CD1c-positive myeloid dendritic cell (primary cell): Measurements from ENCODE around the gene JSRP1.

Experiments used
- DNase-seq: peaks from one replicate; pipeline ENCODE4 v3.0.0-alpha.2; 2016; ENCODE audit errors: extremely low spot score

Gene JSRP1

DNA sequence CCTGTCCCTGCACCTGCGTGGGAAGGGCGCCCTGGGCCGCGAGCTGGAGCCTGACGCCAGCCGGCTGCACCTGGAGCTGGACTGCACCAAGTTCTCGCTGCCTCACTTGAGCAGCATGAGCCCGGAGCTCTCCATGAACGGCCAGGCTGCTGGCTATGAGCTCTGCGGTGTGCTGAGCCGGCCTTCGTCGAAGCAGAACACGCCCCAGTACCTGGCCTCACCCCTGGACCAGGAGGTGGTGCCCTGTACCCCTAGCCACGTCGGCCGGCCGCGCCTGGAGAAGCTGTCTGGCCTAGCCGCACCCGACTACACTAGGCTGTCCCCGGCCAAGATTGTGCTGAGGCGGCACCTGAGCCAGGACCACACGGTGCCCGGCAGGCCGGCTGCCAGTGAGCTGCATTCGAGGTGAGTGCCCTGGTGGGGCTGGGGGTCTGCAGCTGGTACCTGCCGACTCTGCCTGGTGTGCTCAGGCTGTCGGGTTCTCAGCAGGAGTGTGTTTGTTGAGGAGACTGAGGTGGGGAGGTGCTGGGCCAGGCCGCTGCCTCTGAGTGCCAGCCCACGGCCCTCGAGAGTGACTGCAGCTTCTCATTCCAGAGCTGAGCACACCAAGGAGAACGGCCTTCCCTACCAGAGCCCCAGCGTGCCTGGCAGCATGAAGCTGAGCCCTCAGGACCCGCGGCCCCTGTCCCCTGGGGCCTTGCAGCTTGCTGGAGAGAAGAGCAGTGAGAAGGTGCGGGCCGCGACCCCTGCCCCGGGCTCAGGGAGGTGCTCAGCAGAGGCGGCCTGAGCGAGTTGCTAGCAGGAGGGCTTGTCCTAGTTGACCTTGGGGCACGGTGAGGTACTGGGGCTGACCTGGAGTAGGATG, 39.6 kb downstream of the JSRP1 start:
- no peak for DNase-seq

DNA sequence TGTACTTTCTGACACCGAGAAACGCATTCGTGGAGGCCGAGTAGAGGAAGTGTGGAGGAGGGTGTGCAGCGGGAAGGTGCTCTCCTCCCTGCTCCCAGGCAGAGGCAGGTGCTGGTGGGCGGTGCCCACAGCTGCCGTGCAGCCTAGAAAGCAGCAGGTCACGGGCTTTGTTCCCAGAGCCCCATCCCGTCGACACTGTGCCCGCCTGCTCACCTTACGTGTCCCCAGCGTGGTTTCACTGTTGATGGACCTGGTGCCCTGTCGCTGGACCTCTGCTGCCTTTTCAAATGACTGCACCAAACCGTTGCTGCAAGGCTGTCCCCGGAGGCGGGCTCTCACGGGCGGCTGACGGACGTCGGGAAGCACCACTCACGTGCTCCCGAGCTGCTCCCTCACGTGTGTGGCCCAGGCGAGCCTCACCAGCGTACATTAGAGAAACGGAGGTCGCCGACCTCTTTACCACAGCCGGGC, 40.9 kb downstream of the JSRP1 start:
- DNase-seq: no peak

- no peak for DNase-seq
These were observed 42.0 kb downstream of the JSRP1 start for GRCh38 chr19:2214251-2214650.

DNA sequence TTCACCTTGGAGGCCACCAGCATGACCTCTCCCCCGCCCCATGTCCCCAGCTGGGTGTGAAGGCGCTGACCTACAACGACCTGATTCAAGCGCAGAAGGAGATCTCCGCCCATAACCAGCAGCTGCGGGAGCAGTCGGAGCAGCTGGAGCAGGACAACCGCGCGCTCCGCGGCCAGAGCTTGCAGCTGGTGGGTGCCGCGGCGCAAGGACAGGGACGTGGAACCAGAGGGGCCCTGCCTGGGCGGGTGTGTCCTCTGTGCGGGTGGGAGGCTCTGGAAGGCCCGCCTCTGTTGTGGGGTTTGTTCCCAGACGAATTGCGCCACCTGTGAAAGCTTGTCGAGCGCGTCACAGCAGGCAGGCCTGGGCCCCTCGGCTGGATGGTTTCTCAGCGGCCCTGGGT, 42.4 kb downstream of the JSRP1 start:
- DNase-seq: no peak

GRCh38 chr19:2212861-2213711, 43.1 kb downstream of the JSRP1 start:
- DNase-seq: no peak

- DNase-seq: no peak
These were observed 45.1 kb downstream of the JSRP1 start for GRCh38 chr19:2210987-2211740.

DNA sequence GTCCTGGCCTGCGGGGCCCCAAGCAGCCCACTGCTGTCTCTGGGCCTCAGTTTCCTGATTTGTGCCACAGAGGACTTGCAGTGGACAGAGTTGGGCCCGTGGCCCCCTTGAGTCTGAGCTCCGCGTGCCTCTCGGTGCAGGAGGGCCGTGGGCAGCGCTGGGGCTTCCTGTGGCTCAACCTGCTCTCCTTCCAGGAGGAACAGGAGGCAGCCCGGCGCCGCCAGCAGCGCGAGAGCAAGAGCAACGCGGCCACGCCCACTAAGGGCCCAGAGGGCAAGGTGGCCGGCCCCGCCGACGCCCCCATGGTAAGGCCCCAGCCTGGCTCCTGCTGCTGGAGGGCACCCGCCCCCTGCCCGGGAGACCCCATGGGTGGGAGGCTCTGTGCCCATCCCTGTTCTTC, 46.0 kb downstream of the JSRP1 start:
- DNase-seq: no peak

GRCh38 chr19:2209408-2209807, 46.8 kb downstream of the JSRP1 start:
- DNase-seq: no peak

DNA sequence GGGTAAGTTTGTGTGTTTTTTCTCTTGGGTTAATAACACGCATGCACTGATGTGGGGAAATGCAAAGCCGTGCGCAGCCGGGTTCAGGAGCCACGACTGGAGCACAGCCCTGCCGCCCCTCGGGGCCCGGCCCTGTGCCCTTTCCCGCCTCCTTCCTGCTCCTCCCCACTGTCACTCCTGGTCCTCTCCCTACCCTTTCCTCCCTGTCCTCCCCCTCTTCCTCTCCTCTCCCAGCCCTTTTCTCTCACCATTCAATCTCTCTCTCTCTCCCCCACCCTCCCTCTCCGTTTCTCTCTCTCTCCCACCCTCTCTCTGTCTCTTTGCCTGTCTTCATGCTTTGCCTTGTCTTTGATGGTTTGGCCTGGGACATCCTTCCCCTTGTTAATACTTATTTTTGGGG, 47.2 kb downstream of the JSRP1 start:
- DNase-seq: no peak

DNA sequence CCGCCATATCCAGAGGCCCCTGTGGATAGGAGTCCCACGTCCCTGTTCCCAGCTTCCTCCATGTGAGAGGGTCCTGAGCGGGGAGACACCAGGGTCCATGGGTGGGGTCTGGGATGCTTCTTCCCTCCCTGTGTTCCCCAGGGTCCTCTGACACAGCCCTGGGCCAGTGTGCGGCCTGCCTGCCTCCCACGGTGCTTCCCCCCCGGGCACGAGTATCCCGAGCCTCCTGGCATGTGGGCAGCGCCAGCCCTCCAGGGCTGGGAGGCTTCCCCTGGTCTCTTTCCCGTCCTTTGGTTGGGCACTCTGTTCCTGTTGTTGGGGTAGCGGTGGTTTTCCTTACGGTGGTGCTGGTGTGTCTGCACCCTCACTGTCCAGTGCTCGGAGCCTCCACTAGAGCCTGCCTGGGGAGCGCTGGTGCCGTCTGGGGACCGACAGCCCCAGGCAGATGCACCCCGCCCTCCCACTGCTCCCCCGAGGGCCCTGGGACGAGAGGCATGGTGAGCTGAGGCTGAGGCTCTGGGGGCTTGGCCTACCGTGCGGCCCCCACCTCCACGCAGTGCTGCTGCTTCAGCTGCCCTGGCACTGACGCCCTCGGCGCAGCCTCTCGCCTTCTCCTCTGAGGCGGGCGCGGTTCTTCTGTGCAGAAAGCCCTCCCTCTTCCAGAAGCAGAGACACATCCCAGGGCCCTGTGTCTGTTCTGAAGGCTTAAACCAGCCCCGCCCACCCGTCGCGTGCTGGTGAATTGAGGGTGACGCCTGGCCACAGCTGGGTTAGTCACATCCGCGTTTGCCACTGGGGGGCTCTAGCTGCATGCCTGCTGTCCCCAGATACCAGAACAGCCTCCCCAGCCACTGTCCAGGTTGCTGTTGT, 48.0 kb downstream of the JSRP1 start:
- peak; percentile 12 for DNase-seq

- no peak for DNase-seq
These were observed 49.2 kb downstream of the JSRP1 start for GRCh38 chr19:2207008-2207407.

DNA sequence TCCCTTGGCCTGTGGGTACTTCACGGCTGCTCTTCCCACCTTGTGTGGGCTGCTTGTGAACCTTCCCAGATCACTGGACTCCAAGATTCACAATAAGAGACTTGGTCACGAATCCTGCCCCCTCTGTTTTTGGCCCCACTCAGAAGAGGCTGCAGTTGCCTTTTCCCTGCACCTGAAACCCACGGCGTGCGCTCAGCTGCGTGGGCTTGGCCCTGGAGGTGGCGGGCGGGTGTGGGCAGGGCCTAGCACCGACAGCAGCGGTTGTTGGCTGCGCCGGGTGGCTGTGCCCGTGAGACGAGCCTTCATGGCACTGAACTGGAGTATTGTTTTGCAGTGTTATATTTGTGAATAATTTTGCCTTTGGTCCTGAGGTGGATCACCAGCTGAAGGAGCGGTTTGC, 53.9 kb downstream of the JSRP1 start:
- DNase-seq: no peak
